Globus pallidus (tissue), 1 donor: Measurements from ENCODE around the gene BMP2K.

Source experiments
- DNase-seq: peaks from one replicate; pipeline ENCODE4 v3.0.0-alpha.2; 2015; ENCODE audit warnings: low spot score

The BMP2K gene

DNA sequence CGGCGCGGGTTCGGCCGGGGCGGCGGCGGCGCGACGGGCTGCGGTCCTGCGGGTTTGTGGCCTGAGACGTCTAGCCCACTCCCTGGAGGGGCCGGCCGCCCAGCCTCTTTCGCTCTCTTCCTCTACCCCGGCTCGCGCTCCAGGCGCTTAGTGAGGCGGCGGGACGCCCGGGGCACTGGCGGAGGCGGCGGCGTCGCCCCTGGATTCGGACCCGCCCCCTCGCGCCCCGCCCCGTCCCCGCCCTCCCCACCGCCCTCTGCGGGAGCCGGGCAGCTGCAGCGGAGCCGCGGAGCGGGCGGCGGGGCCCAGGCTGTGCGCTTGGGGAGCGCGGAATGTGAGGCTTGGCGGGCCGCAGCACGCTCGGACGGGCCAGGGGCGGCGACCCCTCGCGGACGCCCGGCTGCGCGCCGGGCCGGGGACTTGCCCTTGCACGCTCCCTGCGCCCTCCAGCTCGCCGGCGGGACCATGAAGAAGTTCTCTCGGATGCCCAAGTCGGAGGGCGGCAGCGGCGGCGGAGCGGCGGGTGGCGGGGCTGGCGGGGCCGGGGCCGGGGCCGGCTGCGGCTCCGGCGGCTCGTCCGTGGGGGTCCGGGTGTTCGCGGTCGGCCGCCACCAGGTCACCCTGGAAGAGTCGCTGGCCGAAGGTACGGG, at the start of gene BMP2K:
Gene BMP2K (plus strand): TSS at position 272 of the 650 bp plus-strand sequence. CDS start 194 bp downstream, at position 466.
- DNase-seq = peak; percentile 84

- DNase-seq = no peak
These were observed 49.6 kb upstream of the BMP2K start for GRCh38 chr4:78726546-78726945.

DNA sequence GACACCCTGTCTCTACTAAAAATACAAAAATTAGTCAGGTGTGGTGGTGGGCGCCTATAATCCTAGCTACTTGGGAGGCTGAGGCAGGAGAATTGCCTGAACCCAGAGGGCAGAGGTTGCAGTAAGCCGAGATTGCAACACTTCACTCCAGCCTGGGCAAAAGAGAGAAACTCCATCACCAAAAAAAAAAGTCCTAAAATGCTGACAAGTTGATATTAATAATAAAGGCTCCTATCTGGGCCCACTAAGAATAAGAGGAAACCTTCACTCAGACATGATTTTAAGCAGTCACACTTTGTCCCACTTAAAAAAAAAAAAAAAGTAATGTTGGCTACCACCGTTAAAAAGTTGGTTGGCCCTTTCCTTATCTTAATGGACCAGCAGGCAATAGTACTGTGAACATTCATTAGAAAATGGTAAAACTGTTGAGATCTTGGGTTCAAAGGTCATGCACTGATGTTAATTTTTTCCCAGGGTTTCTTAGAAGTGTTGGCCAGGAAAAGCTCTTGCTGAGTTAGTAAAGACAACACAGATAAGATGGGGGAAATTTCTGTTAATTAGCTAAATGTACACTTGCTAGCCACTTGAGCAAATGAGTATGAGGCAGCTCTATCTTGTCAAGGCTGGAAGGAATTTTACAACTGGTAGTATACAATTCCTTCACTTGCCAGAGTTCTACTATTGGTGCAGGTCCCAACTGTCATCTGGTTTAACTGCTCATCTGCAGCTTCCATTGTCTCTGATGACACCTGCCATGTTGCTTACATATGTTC, 43.6 kb upstream of the BMP2K start:
- DNase-seq = no peak

GRCh38 chr4:78734441-78735162, 41.5 kb upstream of the BMP2K start:
- no peak for DNase-seq

GRCh38 chr4:78735697-78736096, 40.5 kb upstream of the BMP2K start:
- no peak for DNase-seq

- DNase-seq = no peak
These were observed 39.1 kb upstream of the BMP2K start for GRCh38 chr4:78737035-78737434.

- no peak for DNase-seq
These were observed 38.2 kb upstream of the BMP2K start for GRCh38 chr4:78737973-78738372.

DNA sequence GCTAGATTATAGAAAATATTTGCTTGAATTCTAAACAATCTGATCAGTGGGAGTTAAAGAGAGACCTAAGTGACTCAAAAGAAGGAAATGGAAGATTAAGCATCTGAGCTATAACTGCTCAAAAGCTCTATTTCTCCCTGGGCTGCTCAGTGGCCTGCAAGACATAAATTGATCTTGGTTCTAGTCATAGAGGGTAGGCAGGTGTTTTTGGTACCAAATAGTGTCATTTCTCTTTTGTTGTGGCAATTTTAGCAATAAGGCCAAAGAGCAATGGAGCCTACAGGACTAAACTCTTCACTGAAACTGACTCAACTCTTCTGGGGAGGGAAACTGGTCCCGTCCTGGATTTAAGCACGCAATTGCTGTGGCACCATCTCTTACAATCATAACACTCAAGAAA, 33.9 kb upstream of the BMP2K start:
- DNase-seq = no peak

DNA sequence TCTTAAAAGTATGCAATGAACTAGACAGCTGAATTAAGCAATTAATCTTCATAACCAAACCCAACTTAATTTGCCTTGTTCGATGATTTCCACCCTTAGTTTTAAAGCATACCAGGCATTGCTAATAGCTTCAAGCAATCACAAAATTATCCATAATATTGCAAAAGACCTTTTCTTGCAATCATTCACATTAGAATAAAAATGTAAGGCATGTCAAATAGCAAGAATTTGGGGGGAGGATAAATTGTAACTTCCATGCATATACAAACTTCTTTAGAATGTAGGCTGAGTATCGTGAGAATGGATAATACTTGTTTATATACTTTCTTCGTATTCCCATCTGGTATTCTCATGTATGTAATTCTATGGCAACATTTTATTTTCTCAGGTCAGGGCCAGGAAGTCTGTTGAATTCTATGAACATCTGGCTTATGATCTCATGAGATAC, 28.7 kb upstream of the BMP2K start:
- DNase-seq = no peak

DNA sequence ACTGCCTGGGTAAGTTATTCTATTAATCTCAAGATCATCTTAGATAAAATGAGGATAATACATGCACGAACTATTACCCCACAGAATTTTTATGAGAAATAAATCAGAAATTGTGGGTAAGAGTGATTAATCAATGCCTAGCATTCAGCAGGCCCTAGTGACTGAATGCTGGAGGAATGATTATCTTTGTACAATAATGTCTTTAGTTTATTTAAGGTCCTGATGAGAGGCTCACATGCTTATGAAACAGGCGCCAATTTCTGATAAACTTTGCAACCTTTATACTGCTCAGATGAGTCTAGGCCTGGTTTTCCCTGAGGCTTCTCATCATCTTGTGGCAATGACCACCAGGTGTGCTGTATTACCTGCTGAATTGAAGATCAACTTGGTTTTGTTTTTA, 27.8 kb upstream of the BMP2K start:
- DNase-seq = no peak

- no peak for DNase-seq
These were observed 26.7 kb upstream of the BMP2K start for GRCh38 chr4:78749258-78749971.

GRCh38 chr4:78749972-78750727, 26.0 kb upstream of the BMP2K start:
- peak; percentile 35 for DNase-seq

DNA sequence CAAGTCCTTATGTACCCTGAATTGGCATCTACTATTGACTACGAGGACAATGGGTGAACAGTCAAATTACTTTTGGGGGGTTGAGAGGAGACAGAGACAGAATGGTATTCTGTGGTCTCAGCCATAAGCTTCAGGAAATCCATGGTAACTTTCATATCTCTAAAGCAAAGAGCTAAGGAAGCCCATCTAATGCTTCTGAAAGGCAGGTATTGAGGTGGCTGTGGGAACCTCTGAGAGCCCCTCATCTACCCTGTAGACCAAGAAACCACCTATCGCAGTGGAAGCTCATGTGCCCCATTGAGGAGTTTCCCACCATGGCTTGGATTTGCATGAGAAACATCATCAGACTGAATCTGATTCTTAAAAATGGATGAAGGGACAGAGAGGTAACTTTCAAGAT, 23.1 kb upstream of the BMP2K start:
- no peak for DNase-seq

DNA sequence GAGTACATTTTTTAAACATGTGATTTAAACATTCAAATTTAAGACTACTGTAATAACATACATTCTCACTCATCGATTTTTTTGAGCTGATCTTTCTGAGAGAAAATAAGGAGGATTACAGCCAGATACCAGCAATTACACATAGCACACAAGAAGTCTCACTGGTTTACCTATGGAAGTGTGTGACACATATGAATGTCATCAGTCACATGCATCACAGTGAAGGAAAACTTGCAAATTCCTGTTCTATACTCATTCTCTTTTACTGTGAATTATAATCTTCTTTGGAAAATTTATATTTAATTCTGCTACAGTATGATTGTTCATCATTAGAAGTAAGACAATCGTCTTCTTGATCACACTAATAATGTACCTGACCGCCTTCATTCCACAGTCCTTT, 21.3 kb upstream of the BMP2K start:
- DNase-seq = no peak

DNA sequence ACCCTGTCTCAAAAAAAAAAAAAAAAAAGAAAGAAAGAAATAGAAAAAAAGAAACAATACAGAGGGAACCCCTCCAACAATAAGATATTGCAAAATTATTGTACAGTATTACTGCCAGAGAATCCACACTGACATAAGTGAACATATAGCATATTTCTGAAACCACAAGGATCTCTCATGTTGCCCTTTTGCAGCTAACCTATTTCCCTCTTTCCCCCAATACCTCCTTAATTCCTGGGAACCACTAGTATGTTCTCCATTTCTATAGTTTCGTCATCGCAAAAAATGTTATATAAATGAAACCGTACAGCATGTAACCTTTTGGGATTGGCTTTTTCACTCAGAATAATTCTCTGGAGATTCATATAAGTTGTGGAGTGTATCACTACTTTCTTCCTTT, 20.0 kb upstream of the BMP2K start:
- DNase-seq = no peak

DNA sequence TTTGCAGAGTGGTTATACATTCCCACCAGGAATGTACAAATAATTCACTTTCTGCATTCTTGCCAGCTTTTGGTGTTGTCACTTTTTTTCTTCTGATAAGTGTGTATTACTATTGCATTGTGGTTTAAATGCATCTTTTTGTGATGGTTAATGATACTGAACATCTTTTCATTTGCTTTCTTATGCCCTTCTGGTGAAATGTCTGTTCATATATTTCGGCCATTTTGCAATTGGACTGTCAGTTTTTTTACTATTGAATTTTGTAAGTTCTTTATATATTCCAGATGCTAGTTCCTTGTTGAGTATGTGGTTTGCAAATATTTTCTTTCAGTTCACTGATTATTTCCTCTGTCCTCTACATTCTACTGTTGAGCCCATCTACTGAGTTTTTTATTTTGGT, 19.4 kb upstream of the BMP2K start:
- DNase-seq = no peak

GRCh38 chr4:78757574-78757973, 18.6 kb upstream of the BMP2K start:
- no peak for DNase-seq

DNA sequence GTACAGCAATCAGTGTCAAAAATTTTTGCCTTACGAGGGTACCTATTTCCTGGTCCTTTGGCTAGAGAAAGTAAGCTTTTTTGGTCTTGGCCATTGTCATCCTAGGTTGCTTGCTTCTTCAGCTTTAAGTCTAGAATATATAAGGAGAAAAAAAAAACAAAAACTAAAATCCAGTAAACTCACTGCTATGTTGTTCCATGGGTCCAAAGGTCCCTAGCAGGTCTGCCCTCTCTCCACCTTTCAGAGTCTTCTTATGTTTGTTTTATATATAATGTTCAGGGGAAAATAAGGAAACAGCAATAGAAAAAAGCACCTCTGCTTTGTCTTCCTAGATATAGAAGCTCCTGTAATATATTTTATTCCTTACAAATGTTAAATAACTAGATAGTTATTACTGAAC, 18.1 kb upstream of the BMP2K start:
- DNase-seq = no peak

GRCh38 chr4:78762529-78762928, 13.6 kb upstream of the BMP2K start:
- DNase-seq = no peak

DNA sequence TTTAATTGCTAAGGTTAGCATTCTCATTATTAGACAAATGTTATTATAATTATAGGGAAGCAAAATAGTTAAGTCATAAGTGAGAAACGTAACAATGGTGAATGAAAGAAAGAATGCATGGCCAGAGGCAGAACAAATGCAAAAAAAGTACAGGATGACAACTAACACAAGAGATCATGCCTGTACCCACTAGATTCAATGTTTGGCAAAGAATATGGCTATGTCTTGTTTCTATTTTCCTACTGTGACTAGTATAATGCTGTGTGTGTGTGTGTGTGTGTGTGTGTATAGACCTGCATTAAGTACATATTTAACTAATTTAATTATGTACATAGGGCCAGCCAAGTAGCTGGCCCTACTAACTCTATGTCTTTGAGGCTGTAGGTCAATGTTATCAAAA, 12.9 kb upstream of the BMP2K start:
- no peak for DNase-seq

DNA sequence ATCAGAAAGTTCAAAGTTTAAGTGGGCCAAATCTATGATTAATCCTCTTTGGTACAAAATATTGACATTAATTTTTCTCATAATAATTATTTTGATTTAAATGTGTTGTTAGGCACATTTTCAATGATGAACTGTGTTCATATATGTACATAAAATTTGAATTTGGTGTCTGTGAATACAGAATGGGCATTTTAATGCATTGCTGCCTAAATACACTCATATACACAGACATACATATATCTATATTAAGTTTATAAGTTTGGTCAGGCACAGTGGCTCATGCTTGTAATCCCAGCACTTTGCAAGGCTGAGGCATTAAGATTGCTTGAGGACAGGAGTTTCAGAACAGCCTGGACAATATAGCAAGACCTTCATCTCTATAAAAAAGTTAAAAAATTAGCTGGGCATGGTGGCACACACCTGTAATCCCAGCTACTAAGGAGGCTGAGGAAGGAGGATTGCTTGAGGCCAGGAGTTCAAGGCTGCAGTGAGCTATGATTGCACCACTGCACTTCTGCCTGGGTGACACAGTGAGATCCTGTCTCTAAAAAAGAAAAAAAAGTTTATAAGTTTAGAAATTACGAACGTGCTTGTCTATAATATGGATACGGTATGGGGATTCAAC, 12.3 kb upstream of the BMP2K start:
- no peak for DNase-seq
